GM18505 (cell line): Measurements from ENCODE around the gene PRDM2.
"Not testable (repeated sequence)": the region's sequence is repeated elsewhere in the genome, so short reads cannot be mapped to it uniquely, and the experiment has no call there.

Source experiments
- ATAC-seq: cut with Tn5 transposase; IDR thresholded peaks from one replicate; pipeline ENCODE4 v1.9.1; 2021; ENCODE audit not compliant: unreplicated experiment
- POLR2A ChIP-seq: IDR thresholded peaks from 4 replicates; pipeline ENCODE4 v1.6.1; 2011; ENCODE audit warnings: borderline replicate concordance; ENCODE audit not compliant: insufficient read depth, insufficient read length; ENCODE audit errors: extremely low read depth

Gene PRDM2

GRCh38 chr1:13682444-13682843 is 17.5 kb upstream of the PRDM2 start:
- no peak for ATAC-seq
- no peak for TF ChIP-seq POLR2A

- no peak for ATAC-seq
- no peak for TF ChIP-seq POLR2A
Measured at GRCh38 chr1:13683206-13683605, 16.8 kb upstream of the PRDM2 start.

GRCh38 chr1:13687151-13687715 is 12.8 kb upstream of the PRDM2 start:
- ATAC-seq, result no peak
- TF ChIP-seq POLR2A, result no peak

- not testable (repeated sequence) for ATAC-seq
Measured at GRCh38 chr1:13693094-13693493, 6.9 kb upstream of the PRDM2 start.

GRCh38 chr1:13694886-13695684 is 4.9 kb upstream of the PRDM2 start:
- no peak for ATAC-seq
- no peak for TF ChIP-seq POLR2A

GRCh38 chr1:13697738-13698137 is 2.2 kb upstream of the PRDM2 start:
- no peak for ATAC-seq
- TF ChIP-seq POLR2A, result no peak

GRCh38 chr1:13699510-13699909 is 478 bp upstream of the PRDM2 start:
- ATAC-seq, result no peak
- no peak for TF ChIP-seq POLR2A

- ATAC-seq, result peak; percentile 36
- no peak for TF ChIP-seq POLR2A
Measured at GRCh38 chr1:13700521-13701270, 708 bp downstream of the PRDM2 start.

- ATAC-seq, result no peak
- TF ChIP-seq POLR2A, result peak; percentile 29
Measured at GRCh38 chr1:13701271-13701640, 1.3 kb downstream of the PRDM2 start.

- peak; percentile 58 for ATAC-seq
- TF ChIP-seq POLR2A, result peak; percentile 66
Measured at GRCh38 chr1:13702425-13703127, 2.6 kb downstream of the PRDM2 start.

- ATAC-seq, result no peak
- no peak for TF ChIP-seq POLR2A
Measured at GRCh38 chr1:13703128-13703513, 3.1 kb downstream of the PRDM2 start.

- ATAC-seq, result no peak
- no peak for TF ChIP-seq POLR2A
Measured at GRCh38 chr1:13703558-13704490, 3.8 kb downstream of the PRDM2 start.
